ENCODE data around the gene HBE1. TPM values are rescaled to one million over a fixed set of nuclear protein-coding genes. Genes with fewer than 3 reads are reported as not detected.
"Not testable (repeated sequence)": the region's sequence is repeated elsewhere in the genome, so short reads cannot be mapped to it uniquely, and the experiment has no call there.

Gene HBE1
- total RNA-seq, 1 donor from 2014 or later, result 1.3 TPM

GRCh38 chr11:5250543-5251204, 19.1 kb downstream of the HBE1 start:
- no peak for TF ChIP-seq CTCF (conservative IDR thresholded peaks at IDR 0.05)
- no peak for DNase-seq (ENCODE audit: extremely low spot score, unreplicated experiment)
- no peaks in the 10 kb centered on the region for H3K36me3 Mint-ChIP-seq
- peaks cover 7% of the 10 kb centered on the region for H3K27me3 Mint-ChIP-seq
- H3K4me3 Mint-ChIP-seq, result no peak overlapping the region
- no peaks in the 10 kb centered on the region for H3K9me3 Mint-ChIP-seq
- H3K4me1 Mint-ChIP-seq (ENCODE audit: unreplicated experiment), result no peaks in the 10 kb centered on the region
- H3K27ac Mint-ChIP-seq, result no peak overlapping the region

- H3K27me3 Mint-ChIP-seq; H3K4me3 Mint-ChIP-seq; H3K4me1 Mint-ChIP-seq (ENCODE audit: unreplicated experiment); H3K36me3 Mint-ChIP-seq; H3K9me3 Mint-ChIP-seq; DNase-seq (ENCODE audit: extremely low spot score, unreplicated experiment); H3K27ac Mint-ChIP-seq: not testable (repeated sequence)
Observed at GRCh38 chr11:5249807-5250396, 19.8 kb downstream of the HBE1 start, which contains the start of gene HBG1. Gene HBG1 (minus strand): TSS chr11:5249857. CDS start chr11:5249804, 53 bp downstream.

GRCh38 chr11:5248498-5248897, 21.2 kb downstream of the HBE1 start:
- not testable (repeated sequence) for H3K9me3 Mint-ChIP-seq; H3K27me3 Mint-ChIP-seq; H3K4me1 Mint-ChIP-seq (ENCODE audit: unreplicated experiment); H3K4me3 Mint-ChIP-seq; H3K27ac Mint-ChIP-seq; DNase-seq (ENCODE audit: extremely low spot score, unreplicated experiment); H3K36me3 Mint-ChIP-seq

- Mint-ChIP-seq H3K27ac (no peak overlapping the region), H3K36me3 (no peaks in the 10 kb centered on the region), H3K9me3 (no peaks in the 10 kb centered on the region), H3K4me1 (ENCODE audit: unreplicated experiment) (no peaks in the 10 kb centered on the region), H3K27me3 (peaks cover 7% of the 10 kb centered on the region), H3K4me3 (no peak overlapping the region)
- no peak for DNase-seq (ENCODE audit: extremely low spot score, unreplicated experiment)
- TF ChIP-seq CTCF (conservative IDR thresholded peaks at IDR 0.05), result no peak
Observed at GRCh38 chr11:5247472-5248192, 22.1 kb downstream of the HBE1 start.

- Mint-ChIP-seq H3K27ac (no peak overlapping the region), H3K4me1 (ENCODE audit: unreplicated experiment) (no peaks in the 10 kb centered on the region), H3K36me3 (no peaks in the 10 kb centered on the region), H3K4me3 (no peak overlapping the region), H3K27me3 (peaks cover 7% of the 10 kb centered on the region), H3K9me3 (no peaks in the 10 kb centered on the region)
- no peak for TF ChIP-seq CTCF (conservative IDR thresholded peaks at IDR 0.05)
- no peak for DNase-seq (ENCODE audit: extremely low spot score, unreplicated experiment)
Observed at GRCh38 chr11:5246772-5247471, 22.8 kb downstream of the HBE1 start.

GRCh38 chr11:5245155-5245554, 24.6 kb downstream of the HBE1 start:
- Mint-ChIP-seq H3K36me3 (no peaks in the 10 kb centered on the region), H3K27ac (no peak overlapping the region), H3K4me1 (ENCODE audit: unreplicated experiment) (no peaks in the 10 kb centered on the region), H3K27me3 (peaks cover 7% of the 10 kb centered on the region), H3K4me3 (no peak overlapping the region), H3K9me3 (no peaks in the 10 kb centered on the region)
- no peak for DNase-seq (ENCODE audit: extremely low spot score, unreplicated experiment)
- TF ChIP-seq CTCF (conservative IDR thresholded peaks at IDR 0.05), result no peak

Data from type B pancreatic cell (in vitro differentiated cells).